ENCODE data around the gene FGFR2.

Gene FGFR2

DNA sequence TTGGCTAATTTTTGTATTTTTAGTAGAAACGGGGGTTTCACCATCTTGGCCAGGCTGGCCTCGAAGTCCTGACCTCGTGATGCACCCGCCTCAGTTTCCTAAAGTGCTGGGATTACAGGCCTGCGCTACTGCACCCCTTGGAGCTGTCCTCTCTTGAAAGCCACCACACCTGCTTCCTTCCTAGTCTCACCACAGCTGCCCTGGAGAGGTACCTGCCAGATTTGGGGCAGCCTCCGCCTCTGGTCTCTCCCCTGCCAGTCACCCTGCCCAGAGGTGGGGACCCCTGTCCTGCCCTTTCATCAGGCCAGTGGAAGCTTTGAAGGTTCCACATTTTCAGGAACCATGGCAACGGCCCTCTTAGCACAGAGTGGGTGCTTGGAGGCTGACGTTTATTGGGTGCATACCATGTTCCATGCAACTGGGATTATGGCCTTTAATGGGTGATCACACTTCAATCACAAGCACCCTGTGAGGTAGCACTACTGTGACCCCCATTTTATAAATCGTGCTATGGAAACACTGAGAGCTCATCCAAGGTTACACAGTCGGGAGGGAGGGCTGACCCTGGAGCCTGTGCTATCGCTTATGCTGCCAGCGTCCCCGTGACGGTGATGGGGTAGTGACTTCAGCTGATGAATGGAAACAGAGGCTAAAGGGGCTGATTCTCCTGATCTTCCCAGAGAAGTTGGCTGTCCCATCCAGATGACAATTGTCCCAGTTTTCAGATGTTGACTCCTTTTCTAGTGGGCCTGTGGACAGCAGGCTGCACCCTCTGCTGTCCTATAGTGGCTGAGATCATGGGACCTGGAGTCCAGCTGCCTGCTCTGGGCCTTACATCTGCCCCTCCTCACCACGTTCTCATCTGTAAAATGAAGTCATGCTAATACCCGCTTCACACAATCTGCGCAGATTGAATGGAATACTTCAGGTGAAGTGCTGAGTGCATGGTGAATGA, 11.5 kb upstream of the FGFR2 start:
- peak in 1 of 14 donors; percentile 49 for DNase-seq

- peak in 8 of 14 donors; percentile 33 to 69 (median 54) for DNase-seq
These were observed 10.4 kb upstream of the FGFR2 start for GRCh38 chr10:121608469-121609190.

DNA sequence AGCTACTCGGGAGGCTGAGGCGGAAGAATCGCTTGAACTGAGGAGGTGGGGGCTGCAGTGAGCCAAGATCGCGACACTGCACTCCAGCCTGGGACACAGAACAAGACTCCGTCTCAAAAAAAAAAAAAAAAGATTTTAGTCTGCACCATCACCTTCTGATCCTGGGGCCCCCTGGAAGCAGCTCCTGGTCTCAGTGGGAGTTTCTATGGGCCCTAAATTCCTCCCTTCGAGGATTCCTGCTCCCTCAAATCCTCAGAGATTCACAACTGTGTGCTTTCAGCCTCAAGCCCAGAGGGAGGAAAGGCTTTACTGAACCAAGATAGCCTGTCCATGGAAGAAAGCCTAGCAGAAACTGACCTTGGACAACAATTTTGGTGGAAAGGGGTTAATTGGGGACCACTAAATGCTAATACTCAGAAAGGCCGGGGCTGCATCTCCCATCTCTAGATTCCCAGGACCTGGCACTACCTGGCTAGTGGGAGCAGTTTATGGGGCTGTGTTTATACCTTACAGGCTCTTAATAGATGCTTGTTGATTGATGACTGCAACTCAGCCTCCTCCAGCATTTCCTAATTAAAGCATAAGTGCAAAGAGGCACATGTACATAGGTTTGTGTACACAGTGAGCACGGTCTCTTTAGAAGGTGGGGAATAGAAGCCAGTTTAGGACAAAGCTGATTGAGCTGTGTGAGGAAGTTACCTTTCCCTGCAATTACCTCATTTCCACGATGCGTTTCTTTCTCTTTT, 9.2 kb upstream of the FGFR2 start:
- DNase-seq: no peak

DNA sequence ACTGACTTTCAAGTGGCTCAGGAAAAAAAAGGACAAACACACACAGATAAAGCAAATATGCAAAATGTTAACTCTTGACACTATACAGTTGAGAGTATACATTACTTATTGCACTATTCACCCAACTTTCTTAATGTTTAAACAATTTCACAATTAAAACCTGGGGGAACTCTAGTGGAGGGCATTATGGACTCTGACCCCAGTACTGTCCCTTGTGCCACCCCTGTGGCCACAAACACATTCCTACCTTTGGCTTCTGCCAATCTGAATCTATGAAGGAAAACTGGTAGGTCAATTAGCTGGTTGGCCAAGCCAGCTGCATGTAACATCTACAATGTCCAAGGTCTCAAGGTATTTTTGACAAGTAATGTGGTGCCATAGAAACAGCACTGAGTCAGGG, 7.5 kb upstream of the FGFR2 start:
- no peak for DNase-seq

DNA sequence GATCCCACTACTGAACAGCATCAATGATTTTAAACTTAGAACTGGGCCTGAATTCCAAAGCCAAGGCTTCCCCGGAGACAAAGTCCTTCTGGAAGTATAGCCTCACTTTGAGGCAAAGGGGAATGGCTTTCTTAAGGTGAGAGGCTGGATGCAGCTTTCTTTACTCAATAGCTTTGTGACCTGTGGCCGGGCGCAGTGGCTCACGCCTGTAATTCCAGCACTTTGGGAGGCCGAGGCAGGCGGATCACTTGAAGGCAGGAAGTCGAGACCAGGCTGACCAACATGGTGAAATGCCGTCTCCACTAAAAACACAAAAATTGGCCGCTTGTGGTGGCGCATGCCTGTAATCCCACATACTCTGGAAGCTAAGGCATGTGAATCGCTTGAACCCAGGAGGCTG, 3.2 kb upstream of the FGFR2 start:
- DNase-seq: no peak

- DNase-seq: no peak
These were observed 2.4 kb upstream of the FGFR2 start for GRCh38 chr10:121600611-121601010.

DNA sequence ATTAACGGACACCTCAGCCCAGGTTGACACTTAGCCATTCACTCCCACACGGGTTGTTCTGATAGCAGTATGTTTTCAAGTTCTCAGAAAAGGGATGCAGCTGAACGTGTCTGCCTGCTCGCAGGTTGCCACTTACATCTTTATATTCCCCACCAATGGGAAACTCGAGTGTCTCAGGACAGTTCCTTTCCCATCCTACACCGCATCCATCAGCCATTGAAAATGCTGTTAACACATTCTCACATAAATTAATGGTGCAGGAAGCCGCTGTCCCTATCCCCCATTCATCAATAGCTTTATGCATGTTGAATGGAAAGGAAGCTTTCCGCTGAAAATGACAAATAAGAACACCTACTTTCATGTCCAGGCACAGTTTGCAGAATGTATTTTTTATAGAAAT, 1.7 kb upstream of the FGFR2 start:
- DNase-seq: no peak

DNA sequence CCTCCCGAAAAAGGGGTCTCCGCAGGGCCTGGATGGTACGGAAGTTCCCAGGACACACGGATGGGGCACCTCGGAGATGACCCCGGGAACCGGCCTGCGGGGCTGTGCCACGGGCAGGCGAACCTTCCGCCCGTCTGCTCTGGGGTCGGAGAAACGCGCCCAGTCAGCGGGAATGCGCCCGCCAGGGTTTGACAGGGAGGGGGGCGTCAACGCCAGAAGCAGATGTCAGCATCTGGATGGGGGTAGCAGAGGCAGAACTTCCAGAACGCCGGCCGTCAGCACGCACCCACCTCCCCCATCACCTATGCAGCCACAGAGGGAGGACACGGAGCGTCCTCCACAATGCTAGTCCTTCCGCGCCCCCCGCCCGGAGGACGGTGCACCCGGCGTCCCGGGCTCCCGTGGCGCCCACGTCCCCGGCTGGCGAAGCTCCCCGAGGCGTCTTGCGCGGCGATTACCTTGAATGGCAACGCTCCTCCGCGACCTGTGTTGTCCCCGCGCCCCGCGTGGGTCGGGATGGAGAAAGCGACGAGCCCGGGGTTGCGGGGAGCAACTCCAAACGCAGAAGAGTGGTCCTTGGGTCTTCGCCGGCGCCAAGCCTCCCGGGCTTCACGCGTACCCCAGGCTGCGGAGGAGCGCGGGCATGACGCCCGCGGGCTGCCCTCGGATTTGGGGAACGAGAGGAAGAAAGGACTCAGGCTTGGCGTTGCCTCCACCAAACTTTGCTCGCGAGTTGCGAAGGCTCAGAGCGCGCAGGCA, 561 bp downstream of the FGFR2 start:
- DNase-seq: peak in 5 of 14 donors; percentile 33 to 80 (median 66)

- peak in 9 of 14 donors; percentile 47 to 80 (median 68) for DNase-seq
These were observed 1.3 kb downstream of the FGFR2 start for GRCh38 chr10:121596689-121597503.

- DNase-seq: peak in 11 of 14 donors; percentile 35 to 76 (median 66)
These were observed 2.2 kb downstream of the FGFR2 start for GRCh38 chr10:121595806-121596688.

DNA sequence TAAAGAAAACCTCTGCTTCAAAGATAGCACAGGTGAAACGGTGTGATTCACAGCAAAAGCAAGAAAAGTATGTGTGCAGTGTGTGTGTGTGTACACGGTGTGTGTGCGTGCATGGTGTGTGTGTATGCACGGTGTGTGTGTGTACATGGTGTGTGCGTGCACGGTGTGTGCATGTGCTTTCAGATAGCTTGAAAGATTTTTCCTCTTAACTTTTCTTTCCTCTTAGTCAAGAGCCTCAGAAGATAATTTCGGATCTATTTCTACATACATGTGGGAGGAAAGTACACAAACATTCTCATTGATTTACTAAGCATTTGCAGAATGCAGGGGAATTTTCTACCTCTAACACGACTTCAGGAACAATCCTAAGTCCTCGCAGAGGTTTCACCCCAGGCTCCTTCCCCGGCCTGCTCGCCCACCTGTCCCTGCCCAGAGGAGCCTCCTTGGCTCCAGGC, 2.9 kb downstream of the FGFR2 start:
- no peak for DNase-seq

- DNase-seq: no peak
These were observed 3.5 kb downstream of the FGFR2 start for GRCh38 chr10:121594623-121595350.

DNA sequence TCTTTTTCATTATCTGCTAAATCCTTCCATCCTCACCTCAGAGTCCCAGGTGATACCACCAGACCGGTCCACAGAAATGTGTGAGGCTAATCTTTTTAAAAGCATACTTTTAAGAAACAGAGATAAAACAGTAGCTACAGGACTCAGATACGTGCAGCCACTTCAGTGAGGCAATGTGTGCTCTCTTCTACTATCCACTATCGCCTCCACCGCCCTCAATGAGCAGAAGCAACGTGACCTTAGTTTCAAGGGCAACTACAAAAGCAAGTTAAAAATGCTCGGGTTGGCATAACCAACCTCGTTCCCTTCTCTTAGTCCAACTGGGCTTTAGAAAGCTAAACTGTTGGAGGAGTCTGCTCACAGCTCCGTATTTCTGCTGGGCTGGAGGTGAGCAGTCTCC, 4.2 kb downstream of the FGFR2 start:
- DNase-seq: no peak

DNA sequence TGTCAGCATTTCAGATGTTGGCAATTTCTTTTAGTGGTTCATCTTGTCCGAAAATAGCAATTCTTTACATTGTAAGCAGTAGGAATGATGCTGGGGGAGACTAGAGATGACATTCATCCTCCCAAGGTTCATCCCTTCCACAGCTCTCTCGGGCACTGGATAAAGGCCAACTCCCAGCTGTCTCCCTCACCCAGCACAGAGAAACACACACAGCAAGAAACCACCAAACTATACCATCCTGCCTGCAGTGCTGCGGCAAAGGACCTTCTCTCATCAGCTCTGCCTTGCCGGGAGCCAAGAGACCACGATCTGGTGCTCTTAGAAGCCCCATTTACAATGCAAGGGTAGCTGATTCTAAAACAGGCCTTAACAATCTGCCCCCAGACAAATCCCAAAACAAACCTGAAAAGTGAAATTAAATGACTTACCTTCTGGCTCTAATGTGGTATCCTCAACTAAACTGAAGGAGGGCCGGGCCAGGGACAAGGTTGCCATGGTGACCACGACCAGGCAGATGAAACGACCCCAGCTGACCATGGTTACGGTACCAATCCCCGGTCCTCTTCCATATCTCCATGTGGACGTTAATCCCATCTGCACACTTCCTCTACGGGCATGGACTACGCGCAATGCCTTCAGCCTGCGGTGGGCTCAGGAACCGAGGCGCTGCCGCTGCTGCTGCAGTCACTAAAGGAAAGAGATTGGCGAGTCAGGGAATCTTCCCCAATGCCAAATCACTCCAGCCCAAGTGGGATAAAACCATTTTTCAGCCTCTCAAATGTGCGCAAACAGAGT, 4.8 kb downstream of the FGFR2 start:
- peak in 4 of 14 donors; percentile 23 to 54 (median 46) for DNase-seq

GRCh38 chr10:121592155-121592890, 5.9 kb downstream of the FGFR2 start:
- no peak for DNase-seq

- no peak for DNase-seq
These were observed 7.1 kb downstream of the FGFR2 start for GRCh38 chr10:121591186-121591585.

- no peak for DNase-seq
These were observed 7.5 kb downstream of the FGFR2 start for GRCh38 chr10:121590772-121591171.

- no peak for DNase-seq
These were observed 8.7 kb downstream of the FGFR2 start for GRCh38 chr10:121589553-121589952.
